ENCODE results near the gene FASTK.
"Not testable (repeated sequence)": the region's sequence is repeated elsewhere in the genome, so short reads cannot be mapped to it uniquely, and the experiment has no call there.

Gene FASTK

GRCh38 chr7:151026771-151027727 is 53.6 kb downstream of the FASTK start:
- not testable (repeated sequence) for DNase-seq (ENCODE audit: low read depth in 2 of 2)

Measured in activated CD4-positive, alpha-beta T cell treated with anti-CD3 and anti-CD28 coated beads for 24 hours (primary cell).